Caco-2 (cell line): ENCODE results near the gene DOCK4. TPM values are rescaled to one million over a fixed set of nuclear protein-coding genes. Genes with fewer than 3 reads are reported as not detected.

Experiments
- BruUV-seq: library from RNA; stranded (reverse); fragments of 400-500 nt; replicated peaks from 2 replicates; lab custom pipeline; 2021; lab: Mats Ljungman, UMichigan
- CTCF ChIA-PET: fragments of 300-600 bp; sonication (Branson Sonifier 250); formaldehyde crosslinking; loops from one replicate; lab custom pipeline; 2022; ENCODE audit warnings: antibody characterized with exemption; lab: Charles Lee
- POLR2A ChIA-PET: fragments of 300-600 bp; sonication (Branson Sonifier 250); formaldehyde crosslinking; loops from one replicate; lab custom pipeline; 2022; ENCODE audit warnings: antibody characterized with exemption; lab: Charles Lee
- DNase-seq, 2 experiments: peaks; one replicate each; pipeline versions ENCODE4 v3.0.0 to v3.0.0-alpha.2; 2020 to 2022
- H3K27me3 ChIP-seq: replicated peaks from 2 replicates; pipeline ENCODE4 v1.6.0; 2011; ENCODE audit warnings: low read length; ENCODE audit not compliant: control insufficient read depth, insufficient read depth
- H3K36me3 ChIP-seq: 2 replicates; pipeline ENCODE4 v1.5.1; 2011; ENCODE audit warnings: low read length; ENCODE audit not compliant: control insufficient read depth, insufficient read depth
- H3K4me1 ChIP-seq: fragments of 250-450 bp; sonication (Bioruptor Pico); 2 replicates; pipeline ENCODE4 v1.5.1; 2020; ENCODE audit warnings: mild to moderate bottlenecking
- H3K4me3 ChIP-seq: 2 replicates; pipeline ENCODE4 v1.5.1; 2011; ENCODE audit warnings: low read depth, mild to moderate bottlenecking, control low read depth, low read length
- H3K9me3 ChIP-seq: fragments of 250-450 bp; sonication (Bioruptor Pico); 2 replicates; pipeline ENCODE4 v1.5.1; 2020; ENCODE audit warnings: mild to moderate bottlenecking, moderate library complexity
- H3K27ac Mint-ChIP-seq: one replicate; pipeline ENCODE4 v1.8.0; 2022; ENCODE audit warnings: mixed read lengths; ENCODE audit not compliant: unreplicated experiment
- H3K27me3 Mint-ChIP-seq: one replicate; pipeline ENCODE4 v1.8.0; 2022; ENCODE audit warnings: mixed read lengths; ENCODE audit not compliant: insufficient read depth, unreplicated experiment
- H3K36me3 Mint-ChIP-seq: one replicate; pipeline ENCODE4 v1.8.0; 2022; ENCODE audit warnings: mild to moderate bottlenecking, mixed read lengths; ENCODE audit not compliant: insufficient read depth, unreplicated experiment
- H3K4me1 Mint-ChIP-seq: one replicate; pipeline ENCODE4 v1.8.0; 2022; ENCODE audit warnings: low read depth, mixed read lengths; ENCODE audit not compliant: unreplicated experiment
- H3K4me3 Mint-ChIP-seq: one replicate; pipeline ENCODE4 v1.8.0; 2022; ENCODE audit warnings: mild to moderate bottlenecking, moderate library complexity, mixed read lengths; ENCODE audit not compliant: unreplicated experiment
- H3K9me3 Mint-ChIP-seq: one replicate; pipeline ENCODE4 v1.8.0; 2022; ENCODE audit warnings: mixed read lengths; ENCODE audit not compliant: unreplicated experiment
- intact Hi-C: fragments of 100-400 bp; cut with micrococcal nuclease; formaldehyde crosslinking; loops from one replicate; pipeline ENCODE4 v1.10.0; 2022; ENCODE audit not compliant: unreplicated experiment
- total RNA-seq: library from RNA; stranded (reverse); gene quantifications from 2 replicates; pipeline ENCODE4 v1.2.3, GENCODE V29; 2022
- TF ChIP-seq, protein P1 (sequence below), 2 experiments: fragments of 200-600 bp in 1 of 2; IDR thresholded peaks; 1 replicate in 1 of 2; 2 replicates in 1 of 2; pipeline versions ENCODE4 v1.5.1 to v1.8.0; 2011 to 2022; ENCODE audit warnings: antibody characterized with exemption in 1 of 2, control low read depth in 1 of 2, inconsistent platforms in 1 of 2, low read depth in 1 of 2, low read length in 1 of 2, mild to moderate bottlenecking in 1 of 2, moderate library complexity in 1 of 2; ENCODE audit not compliant: insufficient read depth in 1 of 2, severe bottlenecking in 1 of 2, unreplicated experiment in 1 of 2

The DOCK4 gene
- total RNA-seq, 1 experiment from 2014 or later, result 2.0 TPM

- peaks cover 10% of the 10 kb centered on the region for H3K4me1 Mint-ChIP-seq
- no peaks in the 10 kb centered on the region for H3K9me3 ChIP-seq
- TF ChIP-seq, protein P1, sequence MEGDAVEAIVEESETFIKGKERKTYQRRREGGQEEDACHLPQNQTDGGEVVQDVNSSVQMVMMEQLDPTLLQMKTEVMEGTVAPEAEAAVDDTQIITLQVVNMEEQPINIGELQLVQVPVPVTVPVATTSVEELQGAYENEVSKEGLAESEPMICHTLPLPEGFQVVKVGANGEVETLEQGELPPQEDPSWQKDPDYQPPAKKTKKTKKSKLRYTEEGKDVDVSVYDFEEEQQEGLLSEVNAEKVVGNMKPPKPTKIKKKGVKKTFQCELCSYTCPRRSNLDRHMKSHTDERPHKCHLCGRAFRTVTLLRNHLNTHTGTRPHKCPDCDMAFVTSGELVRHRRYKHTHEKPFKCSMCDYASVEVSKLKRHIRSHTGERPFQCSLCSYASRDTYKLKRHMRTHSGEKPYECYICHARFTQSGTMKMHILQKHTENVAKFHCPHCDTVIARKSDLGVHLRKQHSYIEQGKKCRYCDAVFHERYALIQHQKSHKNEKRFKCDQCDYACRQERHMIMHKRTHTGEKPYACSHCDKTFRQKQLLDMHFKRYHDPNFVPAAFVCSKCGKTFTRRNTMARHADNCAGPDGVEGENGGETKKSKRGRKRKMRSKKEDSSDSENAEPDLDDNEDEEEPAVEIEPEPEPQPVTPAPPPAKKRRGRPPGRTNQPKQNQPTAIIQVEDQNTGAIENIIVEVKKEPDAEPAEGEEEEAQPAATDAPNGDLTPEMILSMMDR (IDR thresholded peaks at IDR 0.05; ENCODE audit: insufficient read depth in 1 of 2, low read depth in 1 of 2, low read length in 1 of 2, severe bottlenecking in 1 of 2, unreplicated experiment in 1 of 2), result no peak
- H3K36me3 ChIP-seq, result no peaks in the 10 kb centered on the region
- CTCF ChIA-PET, result no interaction called here
- intact Hi-C loops, result loop anchor here (2.0 to 5.0 kb wide), 5 partner anchors 43 to 459 kb away; no protein-coding TSS in a partner anchor
- peaks cover 16% of the 10 kb centered on the region for H3K36me3 Mint-ChIP-seq
- DNase-seq, result peak; percentile 47 to 63
- H3K27me3 ChIP-seq, result no peaks in the 10 kb centered on the region
- no TSS peak for BruUV-seq
- no peak overlapping the region for H3K27ac Mint-ChIP-seq
- no peaks in the 10 kb centered on the region for H3K9me3 Mint-ChIP-seq
- POLR2A ChIA-PET, result interaction anchor here (1.3 kb wide), 1 partner anchor 245 kb away, joined by 8 read pairs; the partner anchor contains the start of gene IFRD1
- peak overlapping the region; percentile 97 for H3K4me3 Mint-ChIP-seq
- peaks cover 11% of the 10 kb centered on the region for H3K27me3 Mint-ChIP-seq
- H3K4me1 ChIP-seq, result peaks cover under 1% of the 10 kb centered on the region; the same call in 1 of the 2 replicates
- peak overlapping the region; percentile 91 for H3K4me3 ChIP-seq
These were observed 609 bp downstream of the DOCK4 start for GRCh38 chr7:112205343-112206237.

GRCh38 chr7:112204499-112205342 lies 1.5 kb downstream of the DOCK4 start:
- Mint-ChIP-seq H3K9me3 (no peaks in the 10 kb centered on the region), H3K27me3 (peaks cover 15% of the 10 kb centered on the region), H3K36me3 (peaks cover 16% of the 10 kb centered on the region), H3K4me1 (peaks cover 10% of the 10 kb centered on the region), H3K4me3 (peak overlapping the region; percentile 97), H3K27ac (peak overlapping the region; percentile 37)
- intact Hi-C loops, result loop anchor here (5.0 kb wide), 2 partner anchors 42 to 147 kb away; no protein-coding TSS in a partner anchor
- TF ChIP-seq, protein P1 (IDR thresholded peaks at IDR 0.05; ENCODE audit: insufficient read depth in 1 of 2, low read depth in 1 of 2, low read length in 1 of 2, severe bottlenecking in 1 of 2, unreplicated experiment in 1 of 2), result no peak
- no peaks in the 10 kb centered on the region for H3K4me1 ChIP-seq
- ChIA-PET CTCF (no interaction called here), POLR2A (interaction anchor here (1.3 kb wide), 1 partner anchor 246 kb away, joined by 8 read pairs; the partner anchor contains the start of gene IFRD1)
- DNase-seq, result no peak
- peak overlapping the region; percentile 91 for H3K4me3 ChIP-seq
- TSS peak; percentile 34 for BruUV-seq
- no peaks in the 10 kb centered on the region for H3K36me3 ChIP-seq
- H3K9me3 ChIP-seq, result no peaks in the 10 kb centered on the region
- H3K27me3 ChIP-seq, result no peaks in the 10 kb centered on the region

DNA sequence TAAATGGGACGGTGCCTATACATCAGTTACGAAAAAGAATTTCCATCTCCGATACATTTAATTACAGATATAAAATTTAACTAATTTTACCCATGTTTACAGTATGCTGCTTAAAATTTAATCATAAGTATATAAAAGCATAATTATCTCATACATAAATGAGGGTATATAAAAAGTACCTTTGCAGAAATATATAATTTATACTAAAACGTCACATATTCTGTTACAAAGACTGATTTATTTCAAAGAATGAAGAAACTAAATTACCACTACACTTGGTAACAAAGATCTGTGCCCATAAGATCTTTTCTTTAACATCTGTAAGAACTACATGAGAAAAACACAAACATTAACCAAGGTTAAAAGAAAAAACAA lies 2.8 kb downstream of the DOCK4 start:
- no peak overlapping the region for H3K27ac Mint-ChIP-seq
- Histone ChIP-seq H3K36me3 (no peaks in the 10 kb centered on the region), H3K4me1 (no peaks in the 10 kb centered on the region), H3K9me3 (no peaks in the 10 kb centered on the region), H3K27me3 (no peaks in the 10 kb centered on the region), H3K4me3 (no peak overlapping the region)
- peaks cover 10% of the 10 kb centered on the region for H3K4me1 Mint-ChIP-seq
- H3K4me3 Mint-ChIP-seq, result no peak overlapping the region
- intact Hi-C loops, result no loop called here
- peaks cover 16% of the 10 kb centered on the region for H3K36me3 Mint-ChIP-seq
- ChIA-PET CTCF (no interaction called here), POLR2A (no interaction called here)
- TF ChIP-seq, protein P1 (IDR thresholded peaks at IDR 0.05; ENCODE audit: insufficient read depth in 1 of 2, low read depth in 1 of 2, low read length in 1 of 2, severe bottlenecking in 1 of 2, unreplicated experiment in 1 of 2), result no peak
- no peak for DNase-seq
- no peaks in the 10 kb centered on the region for H3K9me3 Mint-ChIP-seq
- no TSS peak for BruUV-seq
- peaks cover 16% of the 10 kb centered on the region for H3K27me3 Mint-ChIP-seq
